CD14-positive monocyte (primary cell): ENCODE measurements around the gene FARP1. TPM values are rescaled to one million over a fixed set of nuclear protein-coding genes. Genes with fewer than 3 reads are reported as not detected.

Source experiments
- DNase-seq, 3 donors: peaks; one replicate each; pipeline ENCODE4 v3.0.0-alpha.2; 2011 to 2022
- H2AFZ ChIP-seq: 2 replicates; pipeline ENCODE4 v1.6.0; 2012; ENCODE audit warnings: mild to moderate bottlenecking, low read depth, low read length, inconsistent platforms; ENCODE audit not compliant: insufficient read depth, poor library complexity, severe bottlenecking
- H3K27ac ChIP-seq, 2 donors: 1 replicate in 1 of 2; 2 replicates in 1 of 2; pipeline ENCODE4 v1.5.1; 2012 to 2013; ENCODE audit warnings: low read length in 2 of 2, control low read depth in 1 of 2, inconsistent platforms in 1 of 2, low read depth in 1 of 2, mild to moderate bottlenecking in 1 of 2
- H3K27me3 ChIP-seq, 2 donors: one replicate each; pipeline versions ENCODE4 v1.6.0 to v1.6.1; 2011 to 2013; ENCODE audit warnings: low read length in 2 of 2; ENCODE audit not compliant: control insufficient read depth in 2 of 2, insufficient read depth in 2 of 2
- H3K36me3 ChIP-seq, 2 donors: replicated peaks in 1 of 2; 1 replicate in 1 of 2; 2 replicates in 1 of 2; pipeline versions ENCODE4 v1.5.1 to v1.6.1; 2012 to 2013; ENCODE audit warnings: low read length in 2 of 2, control low read depth in 1 of 2, inconsistent platforms in 1 of 2, mild to moderate bottlenecking in 1 of 2; ENCODE audit not compliant: insufficient read depth in 2 of 2, control insufficient read depth in 1 of 2
- H3K4me1 ChIP-seq, 2 donors: 1 replicate in 1 of 2; 2 replicates in 1 of 2; pipeline versions ENCODE4 v1.5.1 to v1.6.1; 2012 to 2013; ENCODE audit warnings: low read length in 2 of 2, control low read depth in 1 of 2, inconsistent platforms in 1 of 2, mild to moderate bottlenecking in 1 of 2, moderate library complexity in 1 of 2; ENCODE audit not compliant: insufficient read depth in 2 of 2, control insufficient read depth in 1 of 2
- H3K4me2 ChIP-seq: replicated peaks from 2 replicates; pipeline ENCODE3; 2012; ENCODE audit warnings: low read length, moderate library complexity, mild to moderate bottlenecking; ENCODE audit not compliant: poor library complexity, severe bottlenecking; ENCODE audit errors: extremely low read depth
- H3K4me3 ChIP-seq, 3 experiments: fragments of 200-600 bp in 1 of 3; sonication (generic) in 1 of 3; replicated peaks in 1 of 3; 1 replicate in 2 of 3; 2 replicates in 1 of 3; pipeline ENCODE4 v1.5.1; 2011 to 2013; ENCODE audit warnings: low read length in 3 of 3, mild to moderate bottlenecking in 3 of 3, control low read depth in 2 of 3, low read depth in 2 of 3, inconsistent platforms in 1 of 3, moderate library complexity in 1 of 3
- H3K79me2 ChIP-seq: 2 replicates; pipeline ENCODE4 v1.6.0; 2012; ENCODE audit warnings: mild to moderate bottlenecking, control low read depth, inconsistent platforms, low read length, moderate library complexity; ENCODE audit not compliant: insufficient read depth
- H3K9ac ChIP-seq: 2 replicates; pipeline ENCODE4 v1.6.0; 2017; ENCODE audit warnings: low read length, mild to moderate bottlenecking; ENCODE audit not compliant: insufficient read depth, poor library complexity, severe bottlenecking
- H3K9me3 ChIP-seq, 2 donors: replicated peaks in 1 of 2; 1 replicate in 1 of 2; 2 replicates in 1 of 2; pipeline versions ENCODE4 v1.5.1 to v1.6.1; 2012 to 2013; ENCODE audit warnings: low read length in 2 of 2, control low read depth in 1 of 2; ENCODE audit not compliant: control insufficient read depth in 1 of 2, insufficient read depth in 1 of 2
- H4K20me1 ChIP-seq: 2 replicates; pipeline ENCODE4 v1.6.0; 2012; ENCODE audit warnings: mild to moderate bottlenecking, low read length, control low read depth, moderate library complexity; ENCODE audit not compliant: insufficient read depth
- H3K27ac Mint-ChIP-seq, 7 donors: one replicate each; pipeline ENCODE4 v1.8.0; 2020; ENCODE audit warnings: mild to moderate bottlenecking in 7 of 7, mixed read lengths in 7 of 7, moderate library complexity in 6 of 7, inconsistent platforms in 2 of 7
- H3K27me3 Mint-ChIP-seq, 3 donors: one replicate each; pipeline ENCODE4 v1.8.0; 2021 to 2022; ENCODE audit warnings: low read depth in 3 of 3, mild to moderate bottlenecking in 3 of 3, mixed read lengths in 3 of 3, moderate library complexity in 3 of 3, inconsistent platforms in 1 of 3
- H3K36me3 Mint-ChIP-seq, 2 donors: one replicate each; pipeline ENCODE4 v1.8.0; 2020; ENCODE audit warnings: mixed read lengths in 2 of 2, inconsistent platforms in 1 of 2, mild to moderate bottlenecking in 1 of 2
- H3K4me1 Mint-ChIP-seq: one replicate; pipeline ENCODE4 v1.8.0; 2020; ENCODE audit warnings: mild to moderate bottlenecking, mixed read lengths
- H3K4me3 Mint-ChIP-seq, 2 donors: one replicate each; pipeline ENCODE4 v1.8.0; 2020; ENCODE audit warnings: mild to moderate bottlenecking in 2 of 2, mixed read lengths in 2 of 2, moderate library complexity in 1 of 2
- H3K9me3 Mint-ChIP-seq, 7 donors: one replicate each; pipeline ENCODE4 v1.8.0; 2020 to 2022; ENCODE audit warnings: mixed read lengths in 7 of 7, mild to moderate bottlenecking in 6 of 7, moderate library complexity in 6 of 7, inconsistent platforms in 2 of 7
- CTCF ChIP-seq: fragments of 200-600 bp; IDR thresholded peaks from one replicate; pipeline ENCODE4 v1.8.0; 2022; ENCODE audit warnings: antibody characterized with exemption, mild to moderate bottlenecking
- WGBS: methylation state at CpG from one replicate; pipeline ENCODE4 v1.1.5; 2013; ENCODE audit warnings: missing lambda C conversion rate; ENCODE audit not compliant: insufficient coverage; 5-methylcytosine and 5-hydroxymethylcytosine counted together
- intact Hi-C, 2 donors: fragments of 100-400 bp; cut with micrococcal nuclease; formaldehyde crosslinking; loops; one replicate each; pipeline versions ENCODE4 v1.15.0 to v1.15.1; 2023
- polyA plus RNA-seq, 3 donors: library from polyadenylated mRNA; depleted of rRNA in 1 of 3; unstranded in 2 of 3; stranded (reverse) in 1 of 3; fragments of 300-500 nt in 2 of 3; fragments of >200 nt in 1 of 3; fragmentation: Illumina TruSeq in 2 of 3; gene quantifications; 1 replicate in 2 of 3; 2 replicates in 1 of 3; pipeline ENCODE4 v1.2.3, GENCODE V29; 2012 to 2021

Gene FARP1
- polyA plus RNA-seq, 3 donors = 0.01 to 0.16 (median 0.12) TPM

- peaks cover 2 to 10% (median 7%) of the 10 kb centered on the region in 7 donors for H3K9me3 Mint-ChIP-seq
- H3K27me3 ChIP-seq = no peaks in the 10 kb centered on the region
- 91% methylated on average over 5 of the region's 7 CpGs for WGBS
- H3K27ac Mint-ChIP-seq = no peak overlapping the region
- intact Hi-C loops = no loop called here
- no peaks in the 10 kb centered on the region for H3K36me3 Mint-ChIP-seq
- H3K27me3 Mint-ChIP-seq = peaks cover 0 to 4% (median 0%) of the 10 kb centered on the region in 3 donors
- no peaks in the 10 kb centered on the region for H3K4me1 ChIP-seq
- H3K4me3 ChIP-seq = no peak overlapping the region
- H3K9me3 ChIP-seq = peaks cover 0 to 6% of the 10 kb centered on the region in 2 donors
- no peak overlapping the region for H3K9ac ChIP-seq
- no peak overlapping the region for H3K27ac ChIP-seq
- H3K79me2 ChIP-seq = no peaks in the 10 kb centered on the region
- H3K4me2 ChIP-seq = no peak overlapping the region
- TF ChIP-seq CTCF = no peak
- no peaks in the 10 kb centered on the region for H3K4me1 Mint-ChIP-seq
- no peaks in the 10 kb centered on the region for H4K20me1 ChIP-seq
- DNase-seq = no peak
- H2AFZ ChIP-seq = no peak overlapping the region
- H3K4me3 Mint-ChIP-seq = no peak overlapping the region
- H3K36me3 ChIP-seq = no peaks in the 10 kb centered on the region
Observed at GRCh38 chr13:98181111-98181815, 38.4 kb downstream of the FARP1 start.

GRCh38 chr13:98182153-98182552, 39.3 kb downstream of the FARP1 start:
- Histone ChIP-seq H3K27ac (no peak overlapping the region), H3K9me3 (peaks cover 0 to 1% of the 10 kb centered on the region in 2 donors), H3K4me1 (no peaks in the 10 kb centered on the region), H3K4me3 (no peak overlapping the region), H3K79me2 (no peaks in the 10 kb centered on the region), H3K36me3 (no peaks in the 10 kb centered on the region), H4K20me1 (no peaks in the 10 kb centered on the region), H2AFZ (no peak overlapping the region), H3K27me3 (no peaks in the 10 kb centered on the region), H3K9ac (no peak overlapping the region), H3K4me2 (no peak overlapping the region)
- H3K27me3 Mint-ChIP-seq = peaks cover 0 to 4% (median 0%) of the 10 kb centered on the region in 3 donors
- no peaks in the 10 kb centered on the region for H3K4me1 Mint-ChIP-seq
- H3K27ac Mint-ChIP-seq = no peak overlapping the region
- no peak overlapping the region for H3K4me3 Mint-ChIP-seq
- DNase-seq = no peak
- intact Hi-C loops = no loop called here
- 94% methylated on average over 2 of the region's 4 CpGs for WGBS
- H3K9me3 Mint-ChIP-seq = peaks cover 0 to 6% (median 1%) of the 10 kb centered on the region in 7 donors
- H3K36me3 Mint-ChIP-seq = no peaks in the 10 kb centered on the region
- no peak for TF ChIP-seq CTCF
